WTC11 (cell line): Measurements from ENCODE around the gene LAMP2. TPM values are rescaled to one million over a fixed set of nuclear protein-coding genes. Genes with fewer than 3 reads are reported as not detected.

Source experiments
- ATAC-seq: fragments of 200-7000 bp; cut with Tn5 transposase; 2 replicates; pipeline ENCODE4 v1.10.0; 2021; ENCODE audit warnings: mild to moderate bottlenecking, moderate library complexity
- CTCF ChIA-PET: fragments of 300-600 bp; sonication (Branson Sonifier 250); formaldehyde crosslinking; loops from one replicate; lab custom pipeline; 2021; ENCODE audit warnings: antibody characterized with exemption; lab: Charles Lee
- POLR2A ChIA-PET: fragments of 350-600 bp; sonication (Branson Sonifier 250); formaldehyde crosslinking; loops from one replicate; lab custom pipeline; 2021; ENCODE audit warnings: antibody characterized with exemption; lab: Charles Lee
- DNase-seq: peaks from one replicate; pipeline ENCODE4 v3.0.0; 2021; ENCODE audit warnings: low spot score
- H3K27ac Mint-ChIP-seq: 2 replicates; pipeline ENCODE4 v1.8.0; 2021; ENCODE audit warnings: mixed read lengths
- H3K27me3 Mint-ChIP-seq: 2 replicates; pipeline ENCODE4 v1.8.0; 2021; ENCODE audit warnings: low read depth, mild to moderate bottlenecking, moderate library complexity, mixed read lengths
- H3K36me3 Mint-ChIP-seq: 2 replicates; pipeline ENCODE4 v1.8.0; 2021; ENCODE audit warnings: mixed read lengths
- H3K4me1 Mint-ChIP-seq: 2 replicates; pipeline ENCODE4 v1.8.0; 2022; ENCODE audit warnings: mixed read lengths
- H3K4me3 Mint-ChIP-seq: 2 replicates; pipeline ENCODE4 v1.8.0; 2021; ENCODE audit warnings: mild to moderate bottlenecking, moderate library complexity, mixed read lengths
- H3K9me3 Mint-ChIP-seq: 2 replicates; pipeline ENCODE4 v1.8.0; 2021; ENCODE audit warnings: mixed read lengths
- ATF1 ChIP-seq: sonication (generic); formaldehyde crosslinking; IDR thresholded peaks from 2 replicates; pipeline ENCODE4 v1.8.1; 2023; ENCODE audit warnings: mild to moderate bottlenecking, moderate library complexity, missing genetic modification reagents
- CDX4 ChIP-seq: fragments of 250-450 bp; sonication (Bioruptor Pico); IDR thresholded peaks from 2 replicates; pipeline ENCODE4 v1.9.0; 2021; ENCODE audit warnings: moderate library complexity, mild to moderate bottlenecking, inconsistent platforms, borderline replicate concordance
- EMX1 ChIP-seq: fragments of 250-450 bp; sonication (Bioruptor Pico); IDR thresholded peaks from 2 replicates; pipeline ENCODE4 v1.8.0; 2021; ENCODE audit warnings: mild to moderate bottlenecking
- FOXP1 ChIP-seq: sonication (generic); formaldehyde crosslinking; IDR thresholded peaks from 2 replicates; pipeline ENCODE4 v1.8.0; 2022; ENCODE audit warnings: missing genetic modification reagents, mild to moderate bottlenecking, moderate library complexity, borderline replicate concordance
- GRHL2 ChIP-seq: fragments of 250-450 bp; sonication (Bioruptor Pico); IDR thresholded peaks from 2 replicates; pipeline ENCODE4 v1.8.0; 2022; ENCODE audit warnings: mild to moderate bottlenecking, moderate library complexity; ENCODE audit not compliant: insufficient replicate concordance, severe bottlenecking
- IRF2 ChIP-seq: sonication (generic); formaldehyde crosslinking; IDR thresholded peaks from 2 replicates; pipeline ENCODE4 v1.8.0; 2022; ENCODE audit warnings: low read depth, missing genetic modification reagents, borderline replicate concordance
- MYBL2 ChIP-seq: sonication (generic); formaldehyde crosslinking; IDR thresholded peaks from 2 replicates; pipeline ENCODE4 v1.8.1; 2023; ENCODE audit warnings: mild to moderate bottlenecking, moderate library complexity, missing genetic modification reagents
- OVOL2 ChIP-seq: fragments of 250-450 bp; sonication (Bioruptor Pico); IDR thresholded peaks from 2 replicates; pipeline ENCODE4 v1.9.0; 2021; ENCODE audit warnings: mild to moderate bottlenecking, borderline replicate concordance
- SMAD4 ChIP-seq: sonication (generic); formaldehyde crosslinking; IDR thresholded peaks from 2 replicates; pipeline ENCODE4 v1.8.0; 2022; ENCODE audit warnings: mild to moderate bottlenecking, missing genetic modification reagents
- TCF7 ChIP-seq: sonication (generic); formaldehyde crosslinking; IDR thresholded peaks from 2 replicates; pipeline ENCODE4 v1.8.0; 2022; ENCODE audit warnings: mild to moderate bottlenecking, low read depth, missing genetic modification reagents, moderate library complexity
- TEAD4 ChIP-seq: sonication (generic); formaldehyde crosslinking; IDR thresholded peaks from 2 replicates; pipeline ENCODE4 v1.8.0; 2022; ENCODE audit warnings: mild to moderate bottlenecking, missing genetic modification reagents
- USF1 ChIP-seq: sonication (generic); formaldehyde crosslinking; IDR thresholded peaks from 2 replicates; pipeline ENCODE4 v1.8.0; 2022; ENCODE audit warnings: mild to moderate bottlenecking, missing genetic modification reagents
- ZNF423 ChIP-seq: fragments of 250-450 bp; sonication (Bioruptor Pico); IDR thresholded peaks from 2 replicates; pipeline ENCODE4 v2.1.2; 2022; ENCODE audit warnings: mild to moderate bottlenecking, moderate library complexity
- ZNF425 ChIP-seq: fragments of 250-450 bp; sonication (Bioruptor Pico); conservative IDR thresholded peaks from 2 replicates; pipeline ENCODE4 v1.9.0; 2021; ENCODE audit warnings: mild to moderate bottlenecking
- ZSCAN18 ChIP-seq: fragments of 250-450 bp; sonication (Bioruptor Pico); IDR thresholded peaks from 2 replicates; pipeline ENCODE4 v2.1.2; 2022; ENCODE audit warnings: mild to moderate bottlenecking, moderate library complexity
- total RNA-seq: library from RNA; stranded (reverse); gene quantifications from 3 replicates; pipeline ENCODE4 v1.2.3, GENCODE V29; 2021
- TF ChIP-seq, protein P1 (sequence below): sonication (generic); formaldehyde crosslinking; IDR thresholded peaks from 2 replicates; pipeline ENCODE4 v1.8.1; 2023; ENCODE audit warnings: mild to moderate bottlenecking, missing genetic modification reagents
- TF ChIP-seq, protein P2 (sequence below): sonication (generic); formaldehyde crosslinking; IDR thresholded peaks from 2 replicates; pipeline ENCODE4 v1.8.1; 2022; ENCODE audit warnings: missing genetic modification reagents, borderline replicate concordance
- TF ChIP-seq, protein P3 (sequence below): sonication (generic); formaldehyde crosslinking; IDR thresholded peaks from 2 replicates; pipeline ENCODE4 v1.8.1; 2023; ENCODE audit warnings: mild to moderate bottlenecking, missing genetic modification reagents, moderate library complexity
- TF ChIP-seq, protein P4 (sequence below): fragments of 250-450 bp; sonication (Bioruptor Pico); IDR thresholded peaks from 2 replicates; pipeline ENCODE4 v1.8.0; 2021; ENCODE audit warnings: mild to moderate bottlenecking
- TF ChIP-seq, protein P5 (sequence below): sonication (generic); formaldehyde crosslinking; IDR thresholded peaks from 2 replicates; pipeline ENCODE4 v1.8.1; 2023; ENCODE audit warnings: mild to moderate bottlenecking, missing genetic modification reagents

LAMP2 gene
- total RNA-seq, 1 experiment from 2014 or later, result 28.8 TPM

GRCh38 chrX:120426599-120426998, 42.5 kb downstream of the LAMP2 start (continued):
- TF ChIP-seq GRHL2 (no peak), EMX1 (CRISPR knock-in tag) (no peak), ZSCAN18 (CRISPR knock-in tag) (no peak), CDX4 (CRISPR knock-in tag) (no peak), ZNF425 (CRISPR knock-in tag) (no peak), SMAD4 (CRISPR knock-in tag) (no peak), OVOL2 (CRISPR knock-in tag) (no peak), IRF2 (no peak)
- TF ChIP-seq, protein P1, sequence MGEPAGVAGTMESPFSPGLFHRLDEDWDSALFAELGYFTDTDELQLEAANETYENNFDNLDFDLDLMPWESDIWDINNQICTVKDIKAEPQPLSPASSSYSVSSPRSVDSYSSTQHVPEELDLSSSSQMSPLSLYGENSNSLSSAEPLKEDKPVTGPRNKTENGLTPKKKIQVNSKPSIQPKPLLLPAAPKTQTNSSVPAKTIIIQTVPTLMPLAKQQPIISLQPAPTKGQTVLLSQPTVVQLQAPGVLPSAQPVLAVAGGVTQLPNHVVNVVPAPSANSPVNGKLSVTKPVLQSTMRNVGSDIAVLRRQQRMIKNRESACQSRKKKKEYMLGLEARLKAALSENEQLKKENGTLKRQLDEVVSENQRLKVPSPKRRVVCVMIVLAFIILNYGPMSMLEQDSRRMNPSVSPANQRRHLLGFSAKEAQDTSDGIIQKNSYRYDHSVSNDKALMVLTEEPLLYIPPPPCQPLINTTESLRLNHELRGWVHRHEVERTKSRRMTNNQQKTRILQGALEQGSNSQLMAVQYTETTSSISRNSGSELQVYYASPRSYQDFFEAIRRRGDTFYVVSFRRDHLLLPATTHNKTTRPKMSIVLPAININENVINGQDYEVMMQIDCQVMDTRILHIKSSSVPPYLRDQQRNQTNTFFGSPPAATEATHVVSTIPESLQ (CRISPR knock-in tag), result no peak
- TF ChIP-seq, protein P2, sequence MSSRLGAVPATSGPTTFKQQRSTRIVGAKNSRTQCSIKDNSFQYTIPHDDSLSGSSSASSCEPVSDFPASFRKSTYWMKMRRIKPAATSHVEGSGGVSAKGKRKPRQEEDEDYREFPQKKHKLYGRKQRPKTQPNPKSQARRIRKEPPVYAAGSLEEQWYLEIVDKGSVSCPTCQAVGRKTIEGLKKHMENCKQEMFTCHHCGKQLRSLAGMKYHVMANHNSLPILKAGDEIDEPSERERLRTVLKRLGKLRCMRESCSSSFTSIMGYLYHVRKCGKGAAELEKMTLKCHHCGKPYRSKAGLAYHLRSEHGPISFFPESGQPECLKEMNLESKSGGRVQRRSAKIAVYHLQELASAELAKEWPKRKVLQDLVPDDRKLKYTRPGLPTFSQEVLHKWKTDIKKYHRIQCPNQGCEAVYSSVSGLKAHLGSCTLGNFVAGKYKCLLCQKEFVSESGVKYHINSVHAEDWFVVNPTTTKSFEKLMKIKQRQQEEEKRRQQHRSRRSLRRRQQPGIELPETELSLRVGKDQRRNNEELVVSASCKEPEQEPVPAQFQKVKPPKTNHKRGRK (CRISPR knock-in tag), result no peak

- CTCF ChIA-PET, result no interaction called here
Observed at GRCh38 chrX:120419463-120419862, 49.6 kb downstream of the LAMP2 start.

More at GRCh38 chrX:120419463-120419862, 49.6 kb downstream of the LAMP2 start:
- Mint-ChIP-seq H3K4me1 (peaks cover 5% of the 10 kb centered on the region), H3K36me3 (no peaks in the 10 kb centered on the region), H3K4me3 (no peak overlapping the region), H3K27me3 (no peaks in the 10 kb centered on the region; the same call in 1 of the 2 replicates), H3K27ac (no peak overlapping the region), H3K9me3 (no peaks in the 10 kb centered on the region)
- POLR2A ChIA-PET, result no interaction called here
- ATAC-seq, result no peak
- TF ChIP-seq TEAD4 (CRISPR knock-in tag), result no peak
- TF ChIP-seq ZNF423, result no peak
- TF ChIP-seq ATF1 (CRISPR knock-in tag), result no peak
- TF ChIP-seq SMAD4 (CRISPR knock-in tag), result no peak
- no peak for TF ChIP-seq ZSCAN18 (CRISPR knock-in tag)
- no peak for TF ChIP-seq CDX4 (CRISPR knock-in tag)
- TF ChIP-seq, protein P3, sequence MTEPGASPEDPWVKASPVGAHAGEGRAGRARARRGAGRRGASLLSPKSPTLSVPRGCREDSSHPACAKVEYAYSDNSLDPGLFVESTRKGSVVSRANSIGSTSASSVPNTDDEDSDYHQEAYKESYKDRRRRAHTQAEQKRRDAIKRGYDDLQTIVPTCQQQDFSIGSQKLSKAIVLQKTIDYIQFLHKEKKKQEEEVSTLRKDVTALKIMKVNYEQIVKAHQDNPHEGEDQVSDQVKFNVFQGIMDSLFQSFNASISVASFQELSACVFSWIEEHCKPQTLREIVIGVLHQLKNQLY, result no peak
- no peak for TF ChIP-seq TCF7 (CRISPR knock-in tag)
- TF ChIP-seq, protein P4, sequence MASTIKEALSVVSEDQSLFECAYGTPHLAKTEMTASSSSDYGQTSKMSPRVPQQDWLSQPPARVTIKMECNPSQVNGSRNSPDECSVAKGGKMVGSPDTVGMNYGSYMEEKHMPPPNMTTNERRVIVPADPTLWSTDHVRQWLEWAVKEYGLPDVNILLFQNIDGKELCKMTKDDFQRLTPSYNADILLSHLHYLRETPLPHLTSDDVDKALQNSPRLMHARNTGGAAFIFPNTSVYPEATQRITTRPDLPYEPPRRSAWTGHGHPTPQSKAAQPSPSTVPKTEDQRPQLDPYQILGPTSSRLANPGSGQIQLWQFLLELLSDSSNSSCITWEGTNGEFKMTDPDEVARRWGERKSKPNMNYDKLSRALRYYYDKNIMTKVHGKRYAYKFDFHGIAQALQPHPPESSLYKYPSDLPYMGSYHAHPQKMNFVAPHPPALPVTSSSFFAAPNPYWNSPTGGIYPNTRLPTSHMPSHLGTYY (CRISPR knock-in tag), result no peak
- TF ChIP-seq USF1 (CRISPR knock-in tag), result no peak
- no peak for TF ChIP-seq FOXP1
- TF ChIP-seq, protein P5, sequence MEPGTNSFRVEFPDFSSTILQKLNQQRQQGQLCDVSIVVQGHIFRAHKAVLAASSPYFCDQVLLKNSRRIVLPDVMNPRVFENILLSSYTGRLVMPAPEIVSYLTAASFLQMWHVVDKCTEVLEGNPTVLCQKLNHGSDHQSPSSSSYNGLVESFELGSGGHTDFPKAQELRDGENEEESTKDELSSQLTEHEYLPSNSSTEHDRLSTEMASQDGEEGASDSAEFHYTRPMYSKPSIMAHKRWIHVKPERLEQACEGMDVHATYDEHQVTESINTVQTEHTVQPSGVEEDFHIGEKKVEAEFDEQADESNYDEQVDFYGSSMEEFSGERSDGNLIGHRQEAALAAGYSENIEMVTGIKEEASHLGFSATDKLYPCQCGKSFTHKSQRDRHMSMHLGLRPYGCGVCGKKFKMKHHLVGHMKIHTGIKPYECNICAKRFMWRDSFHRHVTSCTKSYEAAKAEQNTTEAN (CRISPR knock-in tag), result no peak
- TF ChIP-seq MYBL2 (CRISPR knock-in tag), result no peak
- DNase-seq, result no peak
